Choroid plexus epithelial cell (primary cell): ENCODE measurements around the gene MOB3B.

ENCODE experiments used
- DNase-seq: peaks from one replicate; pipeline ENCODE4 v3.0.0-alpha.2; 2010; ENCODE audit warnings: low read depth
- H3K4me3 ChIP-seq: 2 replicates; pipeline ENCODE4 v1.5.1; 2011; ENCODE audit warnings: low read depth, mild to moderate bottlenecking, control low read depth, low read length, moderate library complexity
- CTCF ChIP-seq: conservative IDR thresholded peaks from 2 replicates; pipeline ENCODE4 v1.5.1; 2011; ENCODE audit warnings: low read depth, mild to moderate bottlenecking, control low read depth, inconsistent platforms, low read length, moderate library complexity

MOB3B gene

GRCh38 chr9:27368316-27368985 lies 161.2 kb downstream of the MOB3B start:
- no peak for TF ChIP-seq CTCF
- no peak overlapping the region for H3K4me3 ChIP-seq
- DNase-seq: peak; percentile 74

- H3K4me3 ChIP-seq: no peak overlapping the region
- TF ChIP-seq CTCF: no peak
- peak; percentile 31 for DNase-seq
These were observed 161.7 kb downstream of the MOB3B start for GRCh38 chr9:27367921-27368315.

GRCh38 chr9:27367175-27367798 lies 162.3 kb downstream of the MOB3B start:
- no peak for DNase-seq

GRCh38 chr9:27365707-27366376 lies 163.8 kb downstream of the MOB3B start:
- peak; percentile 86 for DNase-seq
- TF ChIP-seq CTCF: no peak

More at GRCh38 chr9:27367175-27367798, 162.3 kb downstream of the MOB3B start:
- no peak overlapping the region for H3K4me3 ChIP-seq
- no peak for TF ChIP-seq CTCF

GRCh38 chr9:27362447-27363210 lies 167.0 kb downstream of the MOB3B start:
- no peak overlapping the region for H3K4me3 ChIP-seq
- TF ChIP-seq CTCF: no peak
- DNase-seq: peak; percentile 33

More at GRCh38 chr9:27365707-27366376, 163.8 kb downstream of the MOB3B start:
- H3K4me3 ChIP-seq: no peak overlapping the region

GRCh38 chr9:27361492-27361891 lies 168.1 kb downstream of the MOB3B start:
- no peak for TF ChIP-seq CTCF
- no peak for DNase-seq

More at GRCh38 chr9:27361492-27361891, 168.1 kb downstream of the MOB3B start:
- H3K4me3 ChIP-seq: no peak overlapping the region
